Keratinocyte (primary cell): ENCODE results near the gene NUP214. TPM values are rescaled to one million over a fixed set of nuclear protein-coding genes. Genes with fewer than 3 reads are reported as not detected.

Source experiments
- DNase-seq: peaks from one replicate; pipeline ENCODE4 v3.0.0-alpha.2; 2011; ENCODE audit warnings: low read depth, missing footprints, low spot score
- FAIRE-seq: peaks from 2 replicates; lab custom pipeline; 2011; peaks lifted over from hg19 to GRCh38; lab: Jason Lieb, UNC
- H2AFZ ChIP-seq: 2 replicates; pipeline ENCODE4 v1.6.0; 2012; ENCODE audit warnings: low read length, control low read depth, inconsistent platforms; ENCODE audit not compliant: control insufficient read depth
- H3K27ac ChIP-seq: 2 replicates; pipeline ENCODE4 v1.5.1; 2011; ENCODE audit warnings: low read length; ENCODE audit not compliant: control insufficient read depth, insufficient read depth
- H3K27me3 ChIP-seq: 3 replicates; pipeline ENCODE4 v1.6.0; 2011; ENCODE audit warnings: low read length; ENCODE audit not compliant: control insufficient read depth, insufficient read depth; ENCODE audit errors: extremely low read depth
- H3K36me3 ChIP-seq, 2 experiments: 2 replicates in 1 of 2; 3 replicates in 1 of 2; pipeline ENCODE4 v1.5.1; 2011; ENCODE audit warnings: low read length in 2 of 2, mild to moderate bottlenecking in 1 of 2; ENCODE audit not compliant: control insufficient read depth in 2 of 2, insufficient read depth in 2 of 2; ENCODE audit errors: extremely low read depth in 1 of 2
- H3K4me1 ChIP-seq: 3 replicates; pipeline ENCODE4 v1.5.1; 2011; ENCODE audit warnings: low read length; ENCODE audit not compliant: control insufficient read depth, insufficient read depth; ENCODE audit errors: extremely low read depth
- H3K4me2 ChIP-seq: 3 replicates; pipeline ENCODE4 v1.6.0; 2011; ENCODE audit warnings: low read depth, low read length; ENCODE audit not compliant: control insufficient read depth, insufficient read depth; ENCODE audit errors: extremely low read depth
- H3K4me3 ChIP-seq, 3 experiments: fragments of 200-600 bp in 1 of 3; sonication (generic) in 1 of 3; 2 replicates in 2 of 3; 3 replicates in 1 of 3; pipeline ENCODE4 v1.5.1; 2011 to 2016; ENCODE audit warnings: low read length in 3 of 3, mild to moderate bottlenecking in 3 of 3, control low read depth in 2 of 3, inconsistent platforms in 1 of 3, low read depth in 1 of 3, mixed read lengths in 1 of 3, mixed run types in 1 of 3, moderate library complexity in 1 of 3; ENCODE audit not compliant: control insufficient read depth in 2 of 3, insufficient read depth in 2 of 3; ENCODE audit errors: extremely low read depth in 1 of 3
- H3K79me2 ChIP-seq: 2 replicates; pipeline ENCODE4 v1.6.0; 2012; ENCODE audit warnings: low read length; ENCODE audit not compliant: control insufficient read depth, insufficient read depth
- H3K9ac ChIP-seq: 3 replicates; pipeline ENCODE4 v1.6.0; 2011; ENCODE audit warnings: low read length; ENCODE audit not compliant: control insufficient read depth, insufficient read depth; ENCODE audit errors: extremely low read depth
- H3K9me1 ChIP-seq: 3 replicates; pipeline ENCODE4 v1.6.0; 2011; ENCODE audit warnings: low read length; ENCODE audit not compliant: control insufficient read depth, insufficient read depth; ENCODE audit errors: extremely low read depth
- H3K9me3 ChIP-seq: 2 replicates; pipeline ENCODE4 v1.5.1; 2012; ENCODE audit warnings: low read depth, low read length; ENCODE audit not compliant: control insufficient read depth
- H4K20me1 ChIP-seq: 3 replicates; pipeline ENCODE4 v1.6.0; 2011; ENCODE audit warnings: low read length; ENCODE audit not compliant: control insufficient read depth, insufficient read depth; ENCODE audit errors: extremely low read depth
- CTCF ChIP-seq, 3 experiments: IDR thresholded peaks in 1 of 3; conservative IDR thresholded peaks in 1 of 3; optimal IDR thresholded peaks in 1 of 3; 2 replicates in 2 of 3; 3 replicates in 1 of 3; pipeline versions ENCODE3 to v1.5.1; 2011; ENCODE audit warnings: low read length in 3 of 3, mild to moderate bottlenecking in 3 of 3, moderate library complexity in 2 of 3, control low read depth in 1 of 3, inconsistent platforms in 1 of 3; ENCODE audit not compliant: insufficient read depth in 2 of 3; ENCODE audit errors: extremely low read depth in 1 of 3
- EZH2 ChIP-seq: IDR thresholded peaks from one replicate; pipeline ENCODE4 v1.6.1; 2012; ENCODE audit warnings: inconsistent platforms, mild to moderate bottlenecking, low read length, moderate library complexity
- dilution Hi-C: fragments of 300-500 bp; cut with MboI; formaldehyde crosslinking; loops from one replicate; pipeline ENCODE4 v1.7.0; 2020; ENCODE audit warnings: low sequenced_read_pairs; ENCODE audit not compliant: extremely low pct_ligation_motif_present
- polyA plus RNA-seq, 5 experiments: library from polyadenylated mRNA; depleted of rRNA in 3 of 5; stranded (reverse) in 3 of 5; stranded (forward) in 1 of 5; unstranded in 1 of 5; fragments of >200 nt; gene quantifications; 1 replicate in 1 of 5; 2 replicates in 3 of 5; 3 replicates in 1 of 5; pipeline versions ENCODE4 v1.2.1 to v1.2.3, GENCODE V29; 2011 to 2012; ENCODE audit warnings: missing spikeins in 2 of 5, low read depth in 1 of 5, low replicate concordance in 1 of 5

The NUP214 gene
- polyA plus RNA-seq, 1 donor (not counting 4 experiments of a cell fraction or from before 2014, with no cell fraction given) = 7.3 TPM

- Histone ChIP-seq H3K27me3 (no peaks in the 10 kb centered on the region), H3K4me3 (no peak overlapping the region), H3K9ac (no peak overlapping the region), H4K20me1 (no peaks in the 10 kb centered on the region), H3K4me1 (peaks cover 17% of the 10 kb centered on the region), H3K79me2 (no peaks in the 10 kb centered on the region), H3K36me3 (peaks cover 13 to 26% of the 10 kb centered on the region in 2 experiments), H3K9me3 (no peaks in the 10 kb centered on the region), H3K4me2 (no peak overlapping the region), H3K9me1 (no peaks in the 10 kb centered on the region), H3K27ac (no peak overlapping the region), H2AFZ (no peak overlapping the region)
- TF ChIP-seq CTCF (optimal IDR thresholded peaks at IDR 0.05 in 1 of 3, IDR thresholded peaks at IDR 0.05 in 1 of 3, conservative IDR thresholded peaks at IDR 0.05 in 1 of 3; ENCODE audit: extremely low read depth in 1 of 3, insufficient read depth in 2 of 3, low read length in 3 of 3) (no peak), EZH2 (no peak)
- FAIRE-seq = no peak
- DNase-seq = no peak
- dilution Hi-C loops = no loop called here
Measured at GRCh38 chr9:131193051-131193450, 67.7 kb downstream of the NUP214 start.

- FAIRE-seq = no peak
- dilution Hi-C loops = no loop called here
Measured at GRCh38 chr9:131194762-131195161, 69.4 kb downstream of the NUP214 start.

More at GRCh38 chr9:131194762-131195161, 69.4 kb downstream of the NUP214 start:
- H3K4me2 ChIP-seq = no peak overlapping the region
- no peaks in the 10 kb centered on the region for H3K9me3 ChIP-seq
- H3K4me3 ChIP-seq = no peak overlapping the region
- TF ChIP-seq EZH2 (no peak), CTCF (optimal IDR thresholded peaks at IDR 0.05 in 1 of 3, IDR thresholded peaks at IDR 0.05 in 1 of 3, conservative IDR thresholded peaks at IDR 0.05 in 1 of 3; ENCODE audit: extremely low read depth in 1 of 3, insufficient read depth in 2 of 3, low read length in 3 of 3) (no peak)
- H3K79me2 ChIP-seq = no peaks in the 10 kb centered on the region
- no peak overlapping the region for H2AFZ ChIP-seq
- H3K27me3 ChIP-seq = no peaks in the 10 kb centered on the region
- peaks cover 13% of the 10 kb centered on the region for H3K4me1 ChIP-seq
- H3K9ac ChIP-seq = no peak overlapping the region
- H4K20me1 ChIP-seq = no peaks in the 10 kb centered on the region
- no peak overlapping the region for H3K27ac ChIP-seq
- no peaks in the 10 kb centered on the region for H3K9me1 ChIP-seq
- DNase-seq = no peak
- peaks cover 18 to 40% of the 10 kb centered on the region in 2 experiments for H3K36me3 ChIP-seq
